GM19328 (cell line): Measurements from ENCODE around the gene USO1.
"Not testable (repeated sequence)": the region's sequence is repeated elsewhere in the genome, so short reads cannot be mapped to it uniquely, and the experiment has no call there.

ENCODE experiments used
- ATAC-seq: cut with Tn5 transposase; IDR thresholded peaks from one replicate; pipeline ENCODE4 v1.9.1; 2021; ENCODE audit warnings: mild to moderate bottlenecking, moderate library complexity; ENCODE audit not compliant: unreplicated experiment

The USO1 gene, protein sequence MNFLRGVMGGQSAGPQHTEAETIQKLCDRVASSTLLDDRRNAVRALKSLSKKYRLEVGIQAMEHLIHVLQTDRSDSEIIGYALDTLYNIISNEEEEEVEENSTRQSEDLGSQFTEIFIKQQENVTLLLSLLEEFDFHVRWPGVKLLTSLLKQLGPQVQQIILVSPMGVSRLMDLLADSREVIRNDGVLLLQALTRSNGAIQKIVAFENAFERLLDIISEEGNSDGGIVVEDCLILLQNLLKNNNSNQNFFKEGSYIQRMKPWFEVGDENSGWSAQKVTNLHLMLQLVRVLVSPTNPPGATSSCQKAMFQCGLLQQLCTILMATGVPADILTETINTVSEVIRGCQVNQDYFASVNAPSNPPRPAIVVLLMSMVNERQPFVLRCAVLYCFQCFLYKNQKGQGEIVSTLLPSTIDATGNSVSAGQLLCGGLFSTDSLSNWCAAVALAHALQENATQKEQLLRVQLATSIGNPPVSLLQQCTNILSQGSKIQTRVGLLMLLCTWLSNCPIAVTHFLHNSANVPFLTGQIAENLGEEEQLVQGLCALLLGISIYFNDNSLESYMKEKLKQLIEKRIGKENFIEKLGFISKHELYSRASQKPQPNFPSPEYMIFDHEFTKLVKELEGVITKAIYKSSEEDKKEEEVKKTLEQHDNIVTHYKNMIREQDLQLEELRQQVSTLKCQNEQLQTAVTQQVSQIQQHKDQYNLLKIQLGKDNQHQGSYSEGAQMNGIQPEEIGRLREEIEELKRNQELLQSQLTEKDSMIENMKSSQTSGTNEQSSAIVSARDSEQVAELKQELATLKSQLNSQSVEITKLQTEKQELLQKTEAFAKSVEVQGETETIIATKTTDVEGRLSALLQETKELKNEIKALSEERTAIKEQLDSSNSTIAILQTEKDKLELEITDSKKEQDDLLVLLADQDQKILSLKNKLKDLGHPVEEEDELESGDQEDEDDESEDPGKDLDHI

DNA sequence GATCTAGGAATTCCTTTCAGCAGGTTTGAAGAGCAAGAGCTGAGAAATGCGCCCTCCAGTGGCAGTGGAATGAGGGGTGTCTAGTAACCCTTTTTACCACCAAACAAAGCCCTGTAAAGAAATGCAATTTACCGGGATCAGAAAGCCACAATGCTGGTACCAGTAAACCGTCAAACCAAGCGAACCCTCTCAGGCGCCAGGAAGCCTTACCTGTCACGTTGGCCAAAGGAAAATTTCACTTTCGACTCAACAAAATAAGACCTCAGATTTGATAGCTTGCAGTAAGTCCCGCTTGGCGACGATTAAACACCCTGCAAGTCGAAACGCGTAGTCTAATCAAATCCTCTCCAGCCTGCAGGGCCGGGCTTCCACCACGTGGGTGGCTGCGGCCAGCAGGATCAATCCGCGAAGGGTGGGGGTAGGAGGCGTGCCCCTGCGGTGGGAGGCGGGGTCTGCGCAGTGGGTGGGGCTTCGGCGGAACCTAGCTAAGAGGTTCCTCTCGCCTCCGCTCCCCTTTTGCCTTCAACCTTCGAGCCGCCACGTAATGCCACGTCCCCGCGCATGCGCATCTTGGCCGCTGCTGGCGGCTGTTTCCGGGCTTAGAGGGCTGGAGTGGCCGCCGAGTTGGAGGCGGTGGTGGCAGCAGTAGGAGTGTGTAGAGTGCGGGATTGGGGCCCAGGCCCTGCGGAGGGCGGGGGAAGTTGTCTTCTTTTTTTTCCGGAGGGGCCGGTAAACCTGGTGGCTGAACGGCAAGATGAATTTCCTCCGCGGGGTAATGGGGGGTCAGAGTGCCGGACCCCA is at the start of gene USO1:
TSS of gene USO1 (plus strand) at position 512 of the 801 bp plus-strand sequence. CDS start at position 755, 243 bp downstream.
- peak; percentile 91 for ATAC-seq

DNA sequence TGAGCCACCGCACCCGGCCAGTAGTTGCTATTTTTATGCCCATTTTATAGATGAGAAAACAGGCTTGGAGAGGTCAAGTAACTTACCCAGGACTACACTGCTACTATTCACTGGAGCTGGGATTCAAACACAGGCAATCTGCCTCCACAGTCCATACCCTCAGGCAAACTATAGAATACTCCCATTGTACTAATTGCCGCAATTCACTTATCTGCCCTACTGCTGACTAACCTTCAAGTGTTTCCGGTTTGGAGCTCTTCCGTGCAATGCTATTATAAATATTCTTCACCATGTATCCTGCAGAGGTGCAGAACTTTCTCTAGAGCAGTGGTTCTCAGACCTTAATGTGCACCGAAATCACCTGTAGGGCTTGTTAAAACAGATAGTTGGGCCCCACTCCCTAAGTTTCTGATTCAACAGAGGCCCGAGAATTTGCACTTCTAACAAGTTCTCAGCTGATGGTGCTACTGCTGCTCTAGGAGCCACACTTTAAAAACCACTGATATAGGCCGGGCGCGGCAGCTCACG is 49.3 kb upstream of the USO1 start:
- no peak for ATAC-seq

DNA sequence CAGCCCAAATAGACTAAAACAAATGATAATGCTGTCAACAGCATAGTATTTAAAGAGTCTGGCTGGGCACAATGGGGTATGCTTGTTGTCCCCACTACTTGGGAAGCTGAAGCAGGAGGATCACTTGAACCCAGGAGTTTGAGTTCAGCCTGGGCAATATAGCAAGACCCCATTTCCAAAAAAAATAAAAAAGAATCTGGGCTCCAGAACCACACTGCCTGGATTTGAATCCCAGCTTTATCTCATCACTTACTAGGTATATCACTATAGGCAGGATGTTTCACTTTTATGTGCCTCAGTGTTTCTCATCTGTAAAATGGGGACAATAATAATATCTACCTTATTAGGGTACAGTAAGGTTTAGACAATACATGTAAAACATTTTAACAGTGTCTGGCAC is 45.9 kb upstream of the USO1 start:
- no peak for ATAC-seq

DNA sequence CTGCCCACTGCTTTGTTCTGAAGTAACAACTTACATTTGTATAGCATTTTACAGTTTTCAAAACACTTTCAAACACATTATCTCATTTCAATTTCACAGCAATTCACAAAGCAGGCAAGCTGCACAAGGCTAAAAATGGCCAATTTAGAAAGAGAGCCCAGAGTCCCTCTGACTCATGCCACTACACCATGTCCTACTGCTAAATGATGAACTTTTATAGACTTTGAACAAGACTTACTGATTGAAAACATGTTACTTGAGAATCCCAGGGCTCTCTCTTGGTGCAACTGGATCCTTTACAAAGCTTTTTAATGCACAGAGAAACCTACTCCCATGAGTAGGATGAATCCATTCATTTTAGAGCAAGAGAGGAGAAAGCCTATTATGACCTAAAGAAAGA is 45.4 kb upstream of the USO1 start:
- no peak for ATAC-seq

DNA sequence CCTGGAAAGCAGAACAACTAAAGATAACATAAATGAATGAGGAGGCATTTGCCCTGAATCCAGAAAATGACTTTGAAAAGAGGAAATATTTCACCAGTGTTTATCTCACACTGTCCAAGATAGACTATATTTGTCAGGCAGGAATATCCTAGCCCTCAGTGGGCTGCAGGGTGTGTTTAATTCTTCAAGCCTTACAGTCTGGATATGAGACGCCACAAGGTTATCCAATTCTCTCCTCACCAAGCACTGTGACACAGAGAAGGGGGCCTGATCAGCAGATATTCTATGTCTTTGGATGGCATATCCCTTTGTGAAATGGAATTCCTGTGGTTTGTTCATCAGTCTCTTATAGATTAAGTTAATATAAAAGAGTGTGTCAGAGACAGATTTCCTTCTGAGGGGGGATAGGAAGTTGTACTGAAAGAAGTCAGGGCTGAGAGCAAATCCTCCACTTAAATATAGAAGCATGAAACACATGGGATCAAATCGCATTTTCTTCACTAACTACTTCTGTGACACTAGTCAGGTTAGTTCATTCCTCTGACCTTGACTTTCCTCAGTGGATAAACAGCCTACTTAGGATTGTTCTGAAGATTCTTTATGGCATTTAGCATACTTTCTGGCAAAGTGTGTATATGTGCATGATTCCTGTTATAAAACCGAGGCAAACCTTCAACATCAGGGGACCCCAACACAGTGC is 44.4 kb upstream of the USO1 start:
- no peak for ATAC-seq

DNA sequence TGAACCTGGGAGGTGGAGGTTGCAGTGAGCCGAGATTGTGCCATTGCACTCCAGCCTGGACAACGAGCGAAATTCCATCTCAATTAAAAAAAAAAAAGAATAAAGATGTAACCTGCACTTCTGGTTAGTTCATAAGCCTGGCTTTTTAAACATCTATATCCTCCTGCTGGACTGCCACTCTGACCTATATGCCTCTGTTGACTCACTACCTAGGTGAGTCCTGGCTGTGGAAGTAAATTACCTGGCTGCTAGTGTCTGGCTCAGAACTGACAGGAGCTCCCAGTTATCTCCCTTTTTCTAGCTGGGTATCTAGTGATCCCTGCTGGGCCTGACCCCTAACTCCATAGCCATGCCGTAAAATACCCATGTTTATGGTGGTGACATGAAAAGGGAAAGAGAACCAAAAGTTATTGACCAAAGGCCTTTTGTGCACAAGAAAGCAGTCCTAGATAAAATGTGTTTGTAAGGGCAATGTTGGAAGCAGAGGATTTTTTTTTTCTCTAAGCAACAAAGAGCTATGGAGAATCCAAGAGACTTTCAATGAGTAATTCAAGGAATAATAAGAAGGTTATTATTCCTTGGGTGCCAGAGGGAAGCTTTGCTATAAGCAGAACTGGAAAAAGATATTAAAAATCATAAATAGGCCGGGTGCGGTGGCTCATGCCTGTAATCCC is 40.8 kb upstream of the USO1 start:
- ATAC-seq = no peak

DNA sequence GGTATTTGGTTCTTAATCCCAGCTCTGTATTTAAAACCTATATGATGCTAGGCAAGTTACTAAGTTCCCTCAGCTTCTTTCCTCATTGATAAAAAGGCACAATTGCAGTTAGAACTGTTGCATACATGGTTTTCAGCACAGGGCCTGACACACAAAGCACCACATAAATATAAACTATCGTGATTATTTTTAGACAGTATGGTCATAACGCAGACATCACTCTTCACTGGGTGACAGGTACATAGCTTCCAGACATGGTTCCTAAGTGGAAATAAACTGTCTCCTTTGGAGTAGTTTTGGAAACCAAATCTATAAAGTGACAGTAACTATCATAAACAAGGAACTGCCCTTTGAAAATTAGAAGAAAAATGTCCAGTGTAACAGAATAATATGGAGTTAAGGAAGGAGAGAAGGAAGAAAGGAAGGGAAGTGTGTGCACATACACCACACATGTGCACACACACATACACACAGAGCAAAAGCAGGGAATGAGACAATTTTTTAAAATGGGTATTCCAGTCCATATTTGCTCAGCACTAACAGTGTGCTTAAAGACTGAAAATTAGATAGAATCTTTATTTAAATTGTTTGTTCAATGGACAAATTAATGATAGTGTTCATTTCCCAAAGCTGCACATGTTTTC is 38.7 kb upstream of the USO1 start:
- ATAC-seq = no peak

DNA sequence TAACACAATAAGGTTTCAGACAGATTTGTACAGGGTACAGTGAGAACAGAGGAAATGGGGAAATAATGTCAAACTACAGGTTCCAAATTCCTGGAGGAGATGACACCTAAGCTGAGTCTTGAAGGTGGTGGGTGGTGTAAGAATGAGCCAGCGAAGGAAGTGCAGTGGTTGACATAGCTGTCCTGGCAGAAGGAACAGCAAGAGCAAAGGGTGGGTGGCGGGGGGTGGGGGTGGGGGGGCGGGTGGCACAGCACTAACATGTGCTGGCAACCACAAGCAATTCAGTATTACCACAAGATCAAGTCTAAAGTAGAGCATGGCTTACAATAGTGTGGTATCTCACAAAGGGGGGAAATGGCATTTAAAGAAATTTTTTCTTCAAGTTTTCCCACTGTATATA is 38.0 kb upstream of the USO1 start:
- no peak for ATAC-seq

DNA sequence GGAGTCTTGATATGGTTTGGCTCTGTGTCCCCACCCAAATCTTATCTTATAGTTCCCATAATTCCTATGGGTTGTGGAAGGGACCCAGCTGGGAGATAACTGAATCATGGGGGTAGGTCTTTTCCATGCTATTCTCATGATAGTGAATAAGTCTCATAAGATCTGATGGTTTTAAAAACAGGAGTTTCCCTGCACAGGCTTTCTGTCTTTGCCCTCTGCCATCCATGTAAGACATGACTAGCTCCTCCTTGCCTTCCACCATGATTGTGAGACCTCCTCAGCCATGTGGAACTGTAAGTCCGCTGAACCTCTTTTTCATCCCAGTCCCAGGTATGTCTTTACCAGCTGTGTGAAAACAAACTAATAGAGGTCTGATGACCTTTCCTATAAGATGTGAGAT is 37.3 kb upstream of the USO1 start:
- ATAC-seq = not testable (repeated sequence)

DNA sequence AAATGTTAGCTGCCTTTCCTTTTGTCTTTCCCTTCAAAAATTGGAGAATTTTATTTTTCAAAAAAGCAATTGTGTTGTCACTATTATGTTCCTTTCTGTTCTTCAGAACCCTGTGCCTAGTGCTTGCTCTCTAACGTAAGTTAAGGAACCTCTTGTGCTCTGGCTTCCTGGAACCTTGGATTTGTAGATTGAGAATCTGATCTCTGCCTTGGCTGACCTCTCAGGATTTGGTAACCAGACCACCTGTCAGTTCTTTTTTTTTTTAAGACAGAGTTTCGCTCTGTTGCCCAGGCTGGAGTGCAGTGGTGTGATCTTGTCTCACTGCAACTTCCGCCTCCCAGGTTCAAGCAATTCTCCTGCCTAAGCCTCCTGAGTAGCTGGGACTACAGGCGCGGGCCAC is 32.3 kb upstream of the USO1 start:
- ATAC-seq = not testable (repeated sequence)

DNA sequence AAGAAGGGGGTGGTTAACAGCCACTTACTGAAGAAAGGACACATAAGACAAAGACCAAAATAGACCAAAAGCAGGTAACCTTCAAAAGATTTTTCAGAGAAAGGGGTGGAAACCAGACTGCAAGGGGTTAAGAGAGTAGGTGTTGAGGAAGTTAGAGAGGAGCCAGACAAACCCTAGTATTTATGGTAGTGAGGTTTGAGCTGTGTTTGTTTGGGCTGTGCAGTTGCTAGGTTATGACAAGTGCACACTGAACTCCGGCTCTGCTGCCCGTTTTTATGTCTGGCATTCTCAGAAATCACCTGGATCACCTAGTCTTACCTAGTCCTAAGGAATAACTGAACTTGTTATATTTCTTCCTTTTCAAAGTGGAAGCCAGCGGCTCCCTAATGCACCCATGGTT is 28.3 kb upstream of the USO1 start:
- no peak for ATAC-seq

DNA sequence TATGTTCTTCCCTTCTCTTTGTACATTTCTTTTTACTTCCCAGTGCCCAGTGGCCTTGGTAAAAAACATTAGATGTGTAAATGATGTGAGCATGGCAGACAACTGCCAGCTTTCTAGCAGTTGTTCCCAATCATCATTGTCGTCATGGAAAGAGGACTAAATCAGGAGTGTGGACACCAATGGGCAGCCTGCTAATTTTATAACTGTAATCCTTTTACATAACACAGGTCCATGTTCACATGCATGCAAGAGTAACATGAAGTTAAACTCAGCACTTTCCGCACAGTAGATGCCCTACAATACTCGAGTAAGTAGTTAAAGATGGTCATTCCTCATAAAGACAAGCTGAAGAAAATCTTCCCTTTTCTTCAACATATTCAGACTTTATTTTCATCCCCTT is 27.8 kb upstream of the USO1 start:
- ATAC-seq = no peak

DNA sequence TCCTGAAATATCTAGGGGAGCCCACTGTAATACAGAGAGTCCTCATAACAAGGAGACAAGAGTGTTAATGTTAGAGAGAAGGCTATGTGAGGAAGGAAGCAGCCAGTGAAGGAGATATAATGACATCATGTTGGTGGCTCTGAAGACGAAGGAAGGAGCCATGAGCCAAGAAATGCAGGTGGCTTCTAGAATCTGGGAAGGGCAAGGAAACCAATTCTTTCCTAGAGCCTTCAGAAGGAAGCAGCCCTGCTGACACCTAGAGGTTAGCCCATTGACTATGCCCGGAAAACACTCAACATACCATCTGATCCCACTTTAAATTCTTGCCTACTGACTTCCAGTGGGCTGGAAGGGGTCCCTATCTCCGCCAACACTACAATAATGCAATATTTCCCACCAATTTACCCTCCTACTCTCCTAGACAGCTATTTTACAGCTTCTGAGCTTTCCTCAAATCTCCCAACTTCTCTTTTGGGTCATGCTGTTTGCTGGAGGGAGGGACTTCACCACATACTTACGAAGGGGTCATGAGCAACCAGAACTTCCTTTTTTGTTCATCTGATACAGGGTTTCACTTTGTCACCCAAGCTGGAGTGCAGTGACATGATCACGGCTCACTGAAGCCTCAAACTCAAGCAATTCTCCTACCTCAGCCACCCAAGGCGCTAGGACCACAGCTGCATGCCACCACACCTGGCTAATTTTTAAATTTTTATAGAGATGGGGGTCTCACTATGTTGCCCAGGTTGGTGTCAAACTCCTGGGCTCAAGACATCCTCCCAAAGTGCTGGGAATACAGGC is 26.0 kb upstream of the USO1 start:
- ATAC-seq = peak; percentile 90

DNA sequence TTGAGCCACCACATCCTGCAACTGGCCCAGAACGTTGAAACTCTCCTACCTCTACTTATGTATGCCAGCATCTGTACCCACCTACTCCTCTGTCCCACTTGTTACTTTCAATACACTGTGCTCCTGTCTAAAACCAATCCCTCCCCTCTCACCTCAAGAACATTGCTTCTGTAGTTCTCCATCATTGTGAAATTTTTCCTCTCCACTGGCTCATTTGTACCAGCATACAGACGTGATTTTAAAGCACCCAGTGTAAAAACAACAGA is 25.5 kb upstream of the USO1 start:
- ATAC-seq = peak; percentile 32

DNA sequence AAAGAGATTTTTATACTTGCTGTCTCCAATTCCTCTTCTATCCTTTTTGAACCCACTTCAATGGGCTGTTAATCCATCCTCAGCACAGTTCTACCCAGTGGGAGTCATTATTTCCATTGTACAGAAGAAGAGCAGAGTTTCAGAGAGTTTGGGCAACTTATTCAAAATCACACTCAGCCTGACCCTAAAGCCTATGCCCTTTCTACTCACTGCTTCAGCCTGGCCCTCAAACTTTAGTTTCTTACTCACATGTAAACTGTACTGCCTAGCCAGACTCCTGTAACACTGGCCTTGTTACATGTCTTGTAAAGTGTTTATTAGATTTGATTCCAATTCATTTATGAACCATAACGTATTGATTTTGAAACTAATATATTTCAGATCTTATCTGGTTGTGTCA is 25.1 kb upstream of the USO1 start:
- no peak for ATAC-seq

DNA sequence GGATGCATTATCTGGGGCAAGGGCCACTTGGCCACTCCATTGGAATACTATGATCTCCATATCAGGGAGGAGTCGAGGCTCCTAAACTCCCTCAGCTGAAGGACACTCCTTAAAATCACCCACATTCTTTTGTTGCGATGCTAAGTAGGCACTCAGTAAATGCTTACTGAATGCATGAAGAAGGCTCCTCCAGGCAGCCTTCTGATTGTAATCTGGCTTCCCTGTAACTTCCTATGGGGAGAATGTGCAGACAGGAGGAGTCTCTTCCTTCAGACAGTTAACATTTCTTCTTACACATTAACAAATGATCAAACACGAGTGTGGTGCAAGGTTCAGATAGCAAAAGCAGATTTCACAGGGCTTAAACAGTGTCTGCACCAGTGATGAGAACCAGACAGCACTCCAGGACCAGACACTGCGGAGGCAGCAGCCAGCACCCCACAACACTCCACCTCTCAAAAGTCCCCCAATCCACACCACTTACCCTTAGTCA is 21.4 kb upstream of the USO1 start:
- no peak for ATAC-seq

DNA sequence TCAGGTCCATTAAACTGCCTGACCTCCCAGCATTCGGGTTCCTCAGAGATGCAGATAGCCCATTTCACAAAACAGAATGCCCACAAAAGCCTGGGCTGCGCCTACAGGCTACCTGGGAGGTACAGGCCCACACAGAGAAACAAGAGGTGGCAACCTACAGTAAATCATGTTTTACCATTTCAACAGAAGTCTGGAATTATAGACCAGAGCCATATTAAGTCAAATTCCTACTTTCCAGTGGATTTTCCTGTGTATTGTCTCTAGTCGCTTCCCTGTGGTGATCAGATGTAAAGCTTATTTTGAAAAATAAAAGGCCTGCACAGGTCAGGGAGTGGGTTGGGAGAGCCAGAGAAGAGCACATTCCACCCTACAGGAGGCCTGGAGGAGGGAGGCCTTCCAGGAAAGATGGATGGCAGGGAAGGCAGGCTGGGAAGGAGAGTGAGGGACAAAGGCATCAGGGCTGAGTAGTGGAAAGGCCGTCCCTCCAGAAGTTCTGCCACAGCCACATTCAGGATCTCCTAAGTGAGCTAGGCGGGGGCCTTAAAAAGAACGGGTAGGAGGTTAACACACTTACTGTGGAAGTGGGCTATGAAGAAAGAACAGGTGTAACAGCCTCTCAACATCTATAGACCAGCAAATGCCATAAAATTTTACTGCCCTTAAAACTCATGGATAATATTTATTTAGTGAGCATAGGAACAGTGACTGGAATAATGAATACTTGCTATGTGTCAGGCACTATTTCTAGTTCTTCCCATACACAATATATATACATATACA is 19.0 kb upstream of the USO1 start:
- ATAC-seq = no peak

DNA sequence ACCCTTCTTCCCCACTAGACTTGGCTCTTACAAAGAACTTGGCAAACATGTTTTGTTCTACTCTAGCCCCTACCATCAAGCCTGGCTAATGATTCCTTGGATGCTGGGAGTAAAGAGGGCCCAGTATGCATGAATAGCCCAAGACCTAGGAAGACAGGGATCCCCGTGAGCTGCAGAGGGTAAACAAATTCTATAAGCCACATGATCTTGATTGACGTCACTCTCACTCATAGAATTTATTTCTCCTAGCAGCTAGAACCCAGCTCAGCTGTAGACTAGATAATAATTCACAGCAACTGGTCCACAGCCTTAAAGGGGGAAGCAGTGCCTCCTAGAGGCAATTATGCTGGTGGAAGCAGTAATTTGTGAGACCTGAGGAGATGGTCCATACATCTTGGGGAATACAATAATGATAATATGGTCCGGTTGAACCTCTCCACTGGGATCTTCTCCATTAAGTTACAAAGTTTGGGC is 16.1 kb upstream of the USO1 start:
- ATAC-seq = peak; percentile 57
